Liver (tissue), 9 donors: ENCODE results near the gene SCLY. TPM values are rescaled to one million over a fixed set of nuclear protein-coding genes. Genes with fewer than 3 reads are reported as not detected.

ENCODE experiments used
- DNase-seq: peaks from one replicate; pipeline ENCODE4 v3.0.0-alpha.2; 2017; ENCODE audit warnings: low spot score
- H3K27ac ChIP-seq, 2 donors: one replicate each; pipeline ENCODE4 v1.7.0; 2013; ENCODE audit warnings: inconsistent platforms in 2 of 2, low read length in 2 of 2, control low read depth in 1 of 2, low read depth in 1 of 2, mild to moderate bottlenecking in 1 of 2
- H3K27me3 ChIP-seq, 4 donors: one replicate each; pipeline versions ENCODE4 v1.6.1 to v1.7.0; 2013; ENCODE audit warnings: low read length in 3 of 4, inconsistent platforms in 1 of 4, mild to moderate bottlenecking in 1 of 4, moderate library complexity in 1 of 4; ENCODE audit not compliant: control insufficient read depth in 4 of 4, insufficient read depth in 4 of 4
- H3K36me3 ChIP-seq, 4 donors: one replicate each; pipeline versions ENCODE4 v1.6.1 to v1.7.0; 2013; ENCODE audit warnings: low read length in 3 of 4, mild to moderate bottlenecking in 3 of 4, low read depth in 1 of 4, moderate library complexity in 1 of 4; ENCODE audit not compliant: control insufficient read depth in 4 of 4, insufficient read depth in 3 of 4
- H3K4me1 ChIP-seq, 4 donors: one replicate each; pipeline versions ENCODE4 v1.6.1 to v1.7.0; 2013; ENCODE audit warnings: low read length in 3 of 4, mild to moderate bottlenecking in 3 of 4, moderate library complexity in 1 of 4; ENCODE audit not compliant: control insufficient read depth in 4 of 4, insufficient read depth in 4 of 4
- H3K4me3 ChIP-seq, 3 donors: one replicate each; pipeline versions ENCODE4 v1.6.1 to v1.7.0; 2013; ENCODE audit warnings: low read length in 3 of 3, control low read depth in 1 of 3, low read depth in 1 of 3, mild to moderate bottlenecking in 1 of 3
- H3K9ac ChIP-seq, 2 donors: one replicate each; pipeline ENCODE4 v1.7.0; 2013; ENCODE audit warnings: low read length in 2 of 2, mild to moderate bottlenecking in 2 of 2, moderate library complexity in 2 of 2, control low read depth in 1 of 2, low read depth in 1 of 2
- H3K9me3 ChIP-seq, 4 donors: one replicate each; pipeline versions ENCODE4 v1.6.1 to v1.7.0; 2013; ENCODE audit warnings: low read length in 3 of 4; ENCODE audit not compliant: control insufficient read depth in 4 of 4
- CTCF ChIP-seq: fragments of 150-350 bp; IDR thresholded peaks from 2 replicates; pipeline ENCODE4 v1.5.1; 2017; ENCODE audit warnings: improper control_type of control experiment, low read depth, low read length; ENCODE audit not compliant: missing input control
- EGR1 ChIP-seq, 2 donors: IDR thresholded peaks; 2 replicates each; pipeline ENCODE4 v1.6.1; 2016 to 2018; ENCODE audit warnings: antibody characterized with exemption in 2 of 2, low read depth in 2 of 2
- FOXA1 ChIP-seq: IDR thresholded peaks from 2 replicates; pipeline ENCODE4 v1.6.1; 2016; ENCODE audit warnings: antibody characterized with exemption
- FOXA2 ChIP-seq: IDR thresholded peaks from 2 replicates; pipeline ENCODE4 v1.6.1; 2016; ENCODE audit warnings: antibody characterized with exemption
- HNF4G ChIP-seq: IDR thresholded peaks from 2 replicates; pipeline ENCODE4 v1.6.1; 2016; ENCODE audit warnings: antibody characterized with exemption
- JUND ChIP-seq, 2 donors: IDR thresholded peaks; 2 replicates each; pipeline ENCODE4 v1.6.1; 2016; ENCODE audit warnings: antibody characterized with exemption in 2 of 2
- NR2F2 ChIP-seq: IDR thresholded peaks from 2 replicates; pipeline ENCODE4 v1.6.1; 2016; ENCODE audit warnings: antibody characterized with exemption
- RXRA ChIP-seq, 2 donors: IDR thresholded peaks; 2 replicates each; pipeline ENCODE4 v1.6.1; 2017 to 2018; ENCODE audit warnings: antibody characterized with exemption in 2 of 2, mild to moderate bottlenecking in 1 of 2
- TAF1 ChIP-seq: conservative IDR thresholded peaks from 2 replicates; pipeline ENCODE4 v1.6.1; 2016; ENCODE audit warnings: antibody characterized with exemption, mild to moderate bottlenecking
- YY1 ChIP-seq: IDR thresholded peaks from 2 replicates; pipeline ENCODE4 v1.6.1; 2016; ENCODE audit warnings: antibody characterized with exemption, mild to moderate bottlenecking
- ZBTB33 ChIP-seq: IDR thresholded peaks from 2 replicates; pipeline ENCODE4 v1.6.1; 2016; ENCODE audit warnings: antibody characterized with exemption
- WGBS: extraction: QIAGEN DNeasy Blood & Tissue Kit; methylation state at CpG from one replicate; pipeline ENCODE4 v1.1.7; 2013; 5-methylcytosine and 5-hydroxymethylcytosine counted together
- polyA plus RNA-seq, 2 donors: library from polyadenylated mRNA; stranded (reverse) in 1 of 2; unstranded in 1 of 2; fragments of 200-250 nt in 1 of 2; fragments of >200 nt in 1 of 2; fragmentation: Nextera tagmentation in 1 of 2; extraction: Ambion mirVana in 1 of 2; gene quantifications; one replicate each; pipeline versions ENCODE4 v1.2.1 to v1.2.3, GENCODE V29; 2013 to 2015
- total RNA-seq, 2 donors: library from RNA; depleted of rRNA; stranded (reverse); fragments of >200 nt; gene quantifications; one replicate each; pipeline ENCODE4 v1.2.3, GENCODE V29; 2014
- TF ChIP-seq, protein P1 (sequence below): IDR thresholded peaks from 2 replicates; pipeline ENCODE4 v1.6.1; 2016; ENCODE audit warnings: antibody characterized with exemption, mild to moderate bottlenecking
- donor health status: healthy.
- donor health status: healthy.
- donor health status: healthy.
- donor health status: healthy.
- donor health status: healthy.

Gene SCLY
- total and polyA plus RNA-seq, 4 donors: 21.6 to 39.2 (median 25.0) TPM

DNA sequence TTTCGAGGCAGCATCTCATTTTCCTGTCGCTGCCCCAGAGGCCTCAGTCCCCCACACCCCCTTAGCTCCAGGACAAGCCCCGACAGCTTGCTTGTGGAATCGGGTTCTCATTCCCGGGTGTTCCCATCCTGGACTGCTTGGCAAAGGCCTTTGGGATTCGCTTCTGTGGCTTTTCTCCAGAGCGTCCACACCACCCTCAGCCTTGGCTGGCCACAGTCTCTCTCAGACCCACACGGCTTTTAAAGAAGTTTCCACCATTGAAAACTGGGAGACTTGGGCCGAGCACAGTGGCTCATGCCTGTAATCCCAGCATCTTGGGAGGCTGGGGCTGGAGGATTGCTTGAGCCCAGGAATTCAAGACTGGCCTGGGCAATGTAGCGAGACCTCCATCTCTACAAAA is 42.1 kb downstream of the SCLY start:
- 93% methylated on average over 10 of the region's 10 CpGs for WGBS
- Histone ChIP-seq H3K9me3 (no peaks in the 10 kb centered on the region), H3K27me3 (no peaks in the 10 kb centered on the region), H3K4me3 (no peak overlapping the region), H3K4me1 (peaks cover 9 to 21% (median 12%) of the 10 kb centered on the region in 4 donors), H3K9ac (no peak overlapping the region), H3K36me3 (no peaks in the 10 kb centered on the region), H3K27ac (no peak overlapping the region)
- TF ChIP-seq CTCF (no peak), ZBTB33 (no peak), YY1 (no peak), FOXA1 (no peak), HNF4G (no peak), RXRA (IDR thresholded peaks at IDR 0.05) (no peak)
- TF ChIP-seq, protein P1, sequence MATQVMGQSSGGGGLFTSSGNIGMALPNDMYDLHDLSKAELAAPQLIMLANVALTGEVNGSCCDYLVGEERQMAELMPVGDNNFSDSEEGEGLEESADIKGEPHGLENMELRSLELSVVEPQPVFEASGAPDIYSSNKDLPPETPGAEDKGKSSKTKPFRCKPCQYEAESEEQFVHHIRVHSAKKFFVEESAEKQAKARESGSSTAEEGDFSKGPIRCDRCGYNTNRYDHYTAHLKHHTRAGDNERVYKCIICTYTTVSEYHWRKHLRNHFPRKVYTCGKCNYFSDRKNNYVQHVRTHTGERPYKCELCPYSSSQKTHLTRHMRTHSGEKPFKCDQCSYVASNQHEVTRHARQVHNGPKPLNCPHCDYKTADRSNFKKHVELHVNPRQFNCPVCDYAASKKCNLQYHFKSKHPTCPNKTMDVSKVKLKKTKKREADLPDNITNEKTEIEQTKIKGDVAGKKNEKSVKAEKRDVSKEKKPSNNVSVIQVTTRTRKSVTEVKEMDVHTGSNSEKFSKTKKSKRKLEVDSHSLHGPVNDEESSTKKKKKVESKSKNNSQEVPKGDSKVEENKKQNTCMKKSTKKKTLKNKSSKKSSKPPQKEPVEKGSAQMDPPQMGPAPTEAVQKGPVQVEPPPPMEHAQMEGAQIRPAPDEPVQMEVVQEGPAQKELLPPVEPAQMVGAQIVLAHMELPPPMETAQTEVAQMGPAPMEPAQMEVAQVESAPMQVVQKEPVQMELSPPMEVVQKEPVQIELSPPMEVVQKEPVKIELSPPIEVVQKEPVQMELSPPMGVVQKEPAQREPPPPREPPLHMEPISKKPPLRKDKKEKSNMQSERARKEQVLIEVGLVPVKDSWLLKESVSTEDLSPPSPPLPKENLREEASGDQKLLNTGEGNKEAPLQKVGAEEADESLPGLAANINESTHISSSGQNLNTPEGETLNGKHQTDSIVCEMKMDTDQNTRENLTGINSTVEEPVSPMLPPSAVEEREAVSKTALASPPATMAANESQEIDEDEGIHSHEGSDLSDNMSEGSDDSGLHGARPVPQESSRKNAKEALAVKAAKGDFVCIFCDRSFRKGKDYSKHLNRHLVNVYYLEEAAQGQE: no peak
- DNase-seq: no peak

DNA sequence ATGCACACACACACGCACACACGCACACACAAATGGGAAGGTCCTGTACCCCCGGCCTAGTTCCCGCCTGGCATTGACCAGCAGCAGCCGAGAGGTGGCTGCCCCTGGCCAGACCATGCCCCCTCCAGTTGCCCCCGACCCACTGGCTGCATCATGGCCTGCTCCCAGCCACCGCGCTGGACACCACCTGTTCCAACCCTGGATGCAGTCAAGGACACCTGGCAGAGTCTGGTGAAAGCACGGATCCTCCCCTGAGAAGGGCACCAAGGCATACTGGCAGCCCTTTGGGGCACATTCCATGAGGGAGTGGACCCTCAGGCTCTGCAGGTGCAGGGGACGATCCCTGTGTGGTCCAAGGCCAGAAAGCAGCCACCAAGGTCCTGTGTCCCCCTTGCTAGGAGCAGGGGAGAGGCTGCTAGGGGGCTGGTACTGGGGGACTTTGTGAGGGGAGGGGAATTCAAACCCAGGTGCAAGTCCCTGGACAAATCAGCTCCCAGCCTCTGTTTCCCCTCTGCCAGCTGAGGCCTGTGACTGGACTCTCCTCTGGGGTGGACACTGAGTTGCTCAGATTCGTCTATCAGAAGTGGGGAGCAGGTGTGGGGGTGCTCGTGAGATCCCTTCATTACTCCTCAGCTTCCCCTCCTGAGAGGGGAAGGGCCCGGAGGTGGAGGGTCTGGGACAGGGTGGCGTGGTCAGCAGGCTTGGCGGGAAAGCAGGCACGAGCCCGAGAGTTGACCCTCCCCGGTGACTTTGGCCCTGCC is 42.8 kb downstream of the SCLY start:
- H3K36me3 ChIP-seq: no peaks in the 10 kb centered on the region
- H3K9ac ChIP-seq: no peak overlapping the region
- no peak overlapping the region for H3K4me3 ChIP-seq
- H3K27me3 ChIP-seq: no peaks in the 10 kb centered on the region
- no peaks in the 10 kb centered on the region for H3K9me3 ChIP-seq
- DNase-seq: no peak
- peaks cover 9 to 24% (median 15%) of the 10 kb centered on the region in 4 donors for H3K4me1 ChIP-seq
- 94% methylated on average over 18 of the region's 18 CpGs for WGBS
- TF ChIP-seq FOXA2 (no peak), RXRA (IDR thresholded peaks at IDR 0.05) (no peak), HNF4G (no peak), EGR1 (IDR thresholded peaks at IDR 0.05; ENCODE audit: low read depth in 2 of 2) (no peak), TAF1 (no peak), NR2F2 (no peak), YY1 (no peak), ZBTB33 (no peak), JUND (IDR thresholded peaks at IDR 0.05) (no peak), CTCF (no peak)
- TF ChIP-seq, protein P1: no peak
- H3K27ac ChIP-seq: no peak overlapping the region
